ENCODE measurements around the gene VWA1.
A peak's percentile ranks its signal among the peaks of the same experiment; 100 is the strongest.

Gene VWA1

GRCh38 chr1:1403653-1404052 lies 31.8 kb upstream of the VWA1 start:
- ATAC-seq, result no peak
- TF ChIP-seq ISL1 (CRISPR knock-in tag; IDR thresholded peaks at IDR 0.05), result no peak

- TF ChIP-seq ZFP3 (CRISPR knock-in tag; IDR thresholded peaks at IDR 0.05) (no peak), PATZ1 (CRISPR knock-in tag; IDR thresholded peaks at IDR 0.05; ENCODE audit: borderline replicate concordance) (no peak)
- peak; percentile 5 for ATAC-seq
These were observed 29.2 kb upstream of the VWA1 start for GRCh38 chr1:1406101-1406820.

- TF ChIP-seq TCF4 (CRISPR knock-in tag; IDR thresholded peaks at IDR 0.05; ENCODE audit: borderline replicate concordance) (no peak), TOX (CRISPR knock-in tag; IDR thresholded peaks at IDR 0.05; ENCODE audit: borderline replicate concordance) (no peak), ZFP3 (CRISPR knock-in tag; IDR thresholded peaks at IDR 0.05) (no peak), PATZ1 (CRISPR knock-in tag; IDR thresholded peaks at IDR 0.05; ENCODE audit: borderline replicate concordance) (no peak), ZC3H10 (CRISPR knock-in tag; IDR thresholded peaks at IDR 0.05) (no peak), CSDC2 (CRISPR knock-in tag; IDR thresholded peaks at IDR 0.05) (no peak), CSRNP3 (CRISPR knock-in tag; IDR thresholded peaks at IDR 0.05) (no peak), SNAI2 (CRISPR knock-in tag; IDR thresholded peaks at IDR 0.05) (no peak), GLIS3 (CRISPR knock-in tag; IDR thresholded peaks at IDR 0.05) (no peak), BACH2 (CRISPR knock-in tag; IDR thresholded peaks at IDR 0.05; ENCODE audit: borderline replicate concordance) (no peak), ESRRG (CRISPR knock-in tag; IDR thresholded peaks at IDR 0.05) (no peak), TSHZ2 (CRISPR knock-in tag; IDR thresholded peaks at IDR 0.05) (no peak), ZNF8 (CRISPR knock-in tag; IDR thresholded peaks at IDR 0.05) (no peak), OSR1 (CRISPR knock-in tag; IDR thresholded peaks at IDR 0.05) (no peak)
- peak; percentile 95 for ATAC-seq
These were observed 28.5 kb upstream of the VWA1 start, which contains the start of gene MRPL20 for GRCh38 chr1:1406821-1407635. Gene MRPL20 (minus strand): TSS chr1:1407293. CDS start chr1:1407217, 76 bp downstream.

- ATAC-seq, result peak; percentile 23
- TF ChIP-seq PATZ1 (CRISPR knock-in tag; IDR thresholded peaks at IDR 0.05; ENCODE audit: borderline replicate concordance) (no peak), OSR1 (CRISPR knock-in tag; IDR thresholded peaks at IDR 0.05) (no peak), CREB5 (CRISPR knock-in tag; IDR thresholded peaks at IDR 0.05; ENCODE audit: low read depth) (no peak), SNAI2 (CRISPR knock-in tag; IDR thresholded peaks at IDR 0.05) (no peak), TSHZ2 (CRISPR knock-in tag; IDR thresholded peaks at IDR 0.05) (no peak), PPARA (CRISPR knock-in tag; IDR thresholded peaks at IDR 0.05; ENCODE audit: borderline replicate concordance) (no peak), ZNF8 (CRISPR knock-in tag; IDR thresholded peaks at IDR 0.05) (no peak), ARNTL (CRISPR knock-in tag; IDR thresholded peaks at IDR 0.05; ENCODE audit: borderline replicate concordance, low read depth) (no peak), TOX (CRISPR knock-in tag; IDR thresholded peaks at IDR 0.05; ENCODE audit: borderline replicate concordance) (no peak)
These were observed 27.7 kb upstream of the VWA1 start for GRCh38 chr1:1407636-1408318.
